ENCODE results near the gene MVB12B.

- TF ChIP-seq CTCF (conservative IDR thresholded peaks at IDR 0.05 in 1 of 2, IDR thresholded peaks at IDR 0.05 in 1 of 2; ENCODE audit: extremely low read depth in 1 of 2, insufficient read depth in 1 of 2, low read depth in 1 of 2, low read length in 2 of 2) (no peak), EZH2 (IDR thresholded peaks at IDR 0.05; ENCODE audit: borderline replicate concordance, low read length) (no peak)
Observed at GRCh38 chr9:126435105-126435504, 108.5 kb downstream of the MVB12B start.
